GM06990 (cell line): ENCODE results near the gene KCNIP4.

Source experiments
- DNase-seq: peaks from one replicate; pipeline ENCODE4 v3.0.0-alpha.2; 2011; ENCODE audit not compliant: insufficient read length; ENCODE audit errors: extremely low read depth
- H3K27me3 ChIP-seq: replicated peaks from 2 replicates; pipeline ENCODE4 v1.6.0; 2011; ENCODE audit warnings: low read length; ENCODE audit not compliant: control insufficient read depth, insufficient read depth
- H3K36me3 ChIP-seq: 2 replicates; pipeline ENCODE4 v1.5.1; 2011; ENCODE audit warnings: low read length; ENCODE audit not compliant: control insufficient read depth, insufficient read depth
- H3K4me3 ChIP-seq: replicated peaks from 2 replicates; pipeline ENCODE4 v1.5.1; 2011; ENCODE audit warnings: low read depth, mild to moderate bottlenecking, control low read depth, low read length
- CTCF ChIP-seq: IDR thresholded peaks from 2 replicates; pipeline ENCODE4 v1.5.1; 2011; ENCODE audit warnings: low read length, control low read depth, mild to moderate bottlenecking, inconsistent platforms; ENCODE audit not compliant: insufficient read depth, poor library complexity, severe bottlenecking

The KCNIP4 gene

GRCh38 chr4:21869978-21870745, 78.4 kb downstream of the KCNIP4 start:
- no peak for TF ChIP-seq CTCF
- H3K4me3 ChIP-seq: no peak overlapping the region
- DNase-seq: no peak
- no peaks in the 10 kb centered on the region for H3K27me3 ChIP-seq
- H3K36me3 ChIP-seq: no peaks in the 10 kb centered on the region

GRCh38 chr4:21864686-21865085, 83.9 kb downstream of the KCNIP4 start:
- no peak for DNase-seq
- H3K27me3 ChIP-seq: no peaks in the 10 kb centered on the region
- TF ChIP-seq CTCF: no peak
- no peak overlapping the region for H3K4me3 ChIP-seq
- no peaks in the 10 kb centered on the region for H3K36me3 ChIP-seq

- no peak for TF ChIP-seq CTCF
- Histone ChIP-seq H3K4me3 (no peak overlapping the region), H3K36me3 (no peaks in the 10 kb centered on the region)
Observed at GRCh38 chr4:21862917-21863316, 85.7 kb downstream of the KCNIP4 start.

GRCh38 chr4:21858971-21859370, 89.6 kb downstream of the KCNIP4 start:
- DNase-seq: no peak
- no peak for TF ChIP-seq CTCF
- Histone ChIP-seq H3K4me3 (no peak overlapping the region), H3K27me3 (no peaks in the 10 kb centered on the region), H3K36me3 (no peaks in the 10 kb centered on the region)

More at GRCh38 chr4:21862917-21863316, 85.7 kb downstream of the KCNIP4 start:
- no peak for DNase-seq
- H3K27me3 ChIP-seq: no peaks in the 10 kb centered on the region

- Histone ChIP-seq H3K4me3 (no peak overlapping the region), H3K27me3 (no peaks in the 10 kb centered on the region), H3K36me3 (no peaks in the 10 kb centered on the region)
- DNase-seq: no peak
- TF ChIP-seq CTCF: no peak
Observed at GRCh38 chr4:21856754-21857153, 91.8 kb downstream of the KCNIP4 start.

- Histone ChIP-seq H3K4me3 (no peak overlapping the region), H3K36me3 (no peaks in the 10 kb centered on the region), H3K27me3 (no peaks in the 10 kb centered on the region)
- TF ChIP-seq CTCF: no peak
- no peak for DNase-seq
Observed at GRCh38 chr4:21856301-21856700, 92.3 kb downstream of the KCNIP4 start.
